Erythroblast (primary cell): Measurements from ENCODE around the gene SLC7A10.

Experiments used
- GATA1 ChIP-seq: IDR thresholded peaks from 2 replicates; pipeline ENCODE4 v1.6.1; 2011; ENCODE audit warnings: low read depth, mild to moderate bottlenecking, control low read depth, low read length, moderate library complexity
- POLR2A ChIP-seq: IDR thresholded peaks from 2 replicates; pipeline ENCODE4 v1.6.1; 2011; ENCODE audit warnings: mild to moderate bottlenecking, low read length

DNA sequence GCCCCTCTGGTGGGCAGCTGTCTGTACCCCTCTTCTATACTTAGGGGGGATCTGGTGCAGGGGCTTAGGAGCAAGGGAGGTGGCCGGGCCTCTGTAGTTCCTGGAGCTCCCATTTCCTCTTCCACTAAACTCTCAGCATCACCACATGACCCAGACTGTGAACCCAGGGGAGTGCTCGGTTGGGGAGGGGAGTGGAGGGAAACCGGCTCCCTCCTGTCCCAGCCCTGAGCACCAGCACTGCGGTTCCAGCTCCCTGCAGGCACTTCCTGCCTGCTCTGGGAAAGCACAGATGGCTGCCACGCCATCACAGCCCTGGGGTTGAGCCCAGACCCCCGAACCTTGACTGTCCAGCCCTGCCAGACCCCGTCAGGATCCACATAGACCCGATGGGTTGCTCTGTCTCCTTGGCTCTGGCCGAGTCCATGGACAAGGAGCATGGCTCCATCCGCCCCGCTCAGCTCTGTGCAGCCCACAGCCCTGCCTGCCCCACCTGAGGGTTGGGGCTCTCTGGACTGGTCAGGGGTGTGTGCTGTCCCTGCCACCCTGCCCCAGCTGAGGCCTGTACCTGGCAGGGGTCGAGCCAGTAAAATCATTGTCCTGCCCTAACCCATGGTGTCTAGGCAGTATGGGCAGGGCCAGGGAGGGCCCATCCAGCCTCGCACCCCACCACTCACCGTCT is 36.0 kb upstream of the SLC7A10 start:
- TF ChIP-seq POLR2A (no peak), GATA1 (no peak)
